A549 (cell line): ENCODE measurements around the gene PACS1. TPM values are rescaled to one million over a fixed set of nuclear protein-coding genes. Genes with fewer than 3 reads are reported as not detected.

ENCODE experiments used
- ATAC-seq, 2 experiments: fragments of 200-7000 bp in 1 of 2; fragments of >200 bp in 1 of 2; cut with Nextera tagmentation in 1 of 2; cut with Tn5 transposase in 1 of 2; 3 replicates each; pipeline versions ENCODE4 v1.8.0 to v1.9.1; 2018 to 2020; ENCODE audit warnings: mild to moderate bottlenecking in 1 of 2, moderate library complexity in 1 of 2
- CTCF ChIA-PET: fragments of 300-600 bp; sonication (Branson Sonifier 250); formaldehyde crosslinking; extraction: SDS; loops from one replicate; lab custom pipeline; 2021; ENCODE audit warnings: antibody characterized with exemption, inconsistent platforms; lab: Yijun Ruan, JAX
- POLR2A ChIA-PET: fragments of 350-600 bp; formaldehyde crosslinking; extraction: SDS; loops from one replicate; lab custom pipeline; 2021; ENCODE audit warnings: antibody characterized with exemption, inconsistent platforms; lab: Yijun Ruan, JAX
- DNase-seq, 2 experiments: peaks; one replicate each; pipeline versions ENCODE4 v3.0.0 to v3.0.0-alpha.2; 2011 to 2016; ENCODE audit warnings: low read depth in 1 of 2, low spot score in 1 of 2
- FAIRE-seq: peaks from 2 replicates; lab custom pipeline; 2011; peaks lifted over from hg19 to GRCh38; lab: Jason Lieb, UNC
- H3K27ac ChIP-seq, 2 experiments: fragments of >200 bp; sonication (Bioruptor Twin); formaldehyde crosslinking; 3 replicates each; pipeline ENCODE4 v1.5.1; 2016 to 2017
- H3K4me1 ChIP-seq: fragments of >200 bp; sonication (Bioruptor Twin); formaldehyde crosslinking; 3 replicates; pipeline ENCODE4 v1.6.1; 2016
- H3K4me2 ChIP-seq: fragments of >200 bp; sonication (Bioruptor Twin); formaldehyde crosslinking; 3 replicates; pipeline ENCODE4 v1.6.1; 2016
- H3K4me3 ChIP-seq: fragments of >200 bp; sonication (Bioruptor Twin); formaldehyde crosslinking; 3 replicates; pipeline ENCODE4 v1.5.1; 2016
- H3K9me3 ChIP-seq: fragments of >200 bp; sonication (Bioruptor Twin); formaldehyde crosslinking; 3 replicates; pipeline ENCODE4 v1.6.1; 2016
- BHLHE40 ChIP-seq: IDR thresholded peaks from 2 replicates; pipeline ENCODE4 v1.6.1; 2012; ENCODE audit warnings: low read depth, low read length, inconsistent platforms
- CEBPB ChIP-seq, 2 experiments: fragments of >200 bp in 1 of 2; sonication (Bioruptor Twin) in 1 of 2; formaldehyde crosslinking in 1 of 2; IDR thresholded peaks; 2 replicates each; pipeline ENCODE4 v1.6.1; 2012 to 2016
- CHD2 ChIP-seq: fragments of 150-350 bp; IDR thresholded peaks from 2 replicates; pipeline ENCODE4 v1.6.1; 2014; ENCODE audit warnings: low read length; ENCODE audit not compliant: partially characterized antibody
- CHD4 ChIP-seq: fragments of 200-600 bp; sonication (generic); IDR thresholded peaks from 2 replicates; pipeline ENCODE4 v1.6.1; 2016; ENCODE audit warnings: antibody characterized with exemption, mild to moderate bottlenecking, borderline replicate concordance
- ESRRA ChIP-seq: fragments of 150-350 bp; IDR thresholded peaks from 2 replicates; pipeline ENCODE4 v1.6.1; 2014; ENCODE audit warnings: mild to moderate bottlenecking, low read length, borderline replicate concordance
- FOSL2 ChIP-seq, 2 experiments: fragments of 450-650 bp in 1 of 2; fragments of >200 bp in 1 of 2; sonication (Bioruptor Twin) in 1 of 2; formaldehyde crosslinking; IDR thresholded peaks; 2 replicates each; pipeline versions ENCODE4 v1.5.0 to v1.6.1; 2016 to 2020; ENCODE audit warnings: mild to moderate bottlenecking in 1 of 2, moderate library complexity in 1 of 2
- HDAC2 ChIP-seq: fragments of 200-600 bp; sonication (generic); IDR thresholded peaks from 2 replicates; pipeline ENCODE4 v1.6.1; 2016
- HEYL ChIP-seq: fragments of 250-450 bp; sonication (Bioruptor Pico); IDR thresholded peaks from 2 replicates; pipeline ENCODE4 v1.8.0; 2021; ENCODE audit warnings: mild to moderate bottlenecking, moderate library complexity
- HOXA7 ChIP-seq: fragments of 250-450 bp; sonication (Bioruptor Pico); IDR thresholded peaks from 2 replicates; pipeline ENCODE4 v1.5.0; 2020; ENCODE audit warnings: mild to moderate bottlenecking, moderate library complexity
- HOXB5 ChIP-seq: fragments of 250-450 bp; sonication (Bioruptor Pico); IDR thresholded peaks from 2 replicates; pipeline ENCODE4 v1.5.0; 2020; ENCODE audit warnings: mild to moderate bottlenecking, moderate library complexity
- JUN ChIP-seq, 2 experiments: fragments of >200 bp; sonication (Bioruptor Twin); formaldehyde crosslinking; IDR thresholded peaks; 2 replicates in 1 of 2; 3 replicates in 1 of 2; pipeline ENCODE4 v1.6.1; 2016 to 2017
- KDM1A ChIP-seq: fragments of 200-600 bp; sonication (generic); IDR thresholded peaks from 2 replicates; pipeline ENCODE4 v1.6.1; 2016; ENCODE audit warnings: low read depth, mild to moderate bottlenecking
- MAZ ChIP-seq: fragments of 150-350 bp; IDR thresholded peaks from 2 replicates; pipeline ENCODE4 v1.6.1; 2014; ENCODE audit warnings: antibody characterized with exemption, low read depth, low read length, borderline replicate concordance
- MYC ChIP-seq: IDR thresholded peaks from 2 replicates; pipeline ENCODE4 v1.6.1; 2012; ENCODE audit warnings: mild to moderate bottlenecking, inconsistent platforms, low read length, improper control_type of control experiment, borderline replicate concordance
- NPAS2 ChIP-seq: fragments of 250-450 bp; sonication (Bioruptor Pico); IDR thresholded peaks from 2 replicates; pipeline ENCODE4 v1.8.0; 2022; ENCODE audit warnings: mild to moderate bottlenecking, moderate library complexity, borderline replicate concordance
- POLR2AphosphoS2 ChIP-seq: conservative IDR thresholded peaks from 2 replicates; pipeline ENCODE4 v1.6.1; 2012; ENCODE audit warnings: low read length, improper control_type of control experiment, inconsistent platforms
- RCOR1 ChIP-seq: fragments of 150-350 bp; IDR thresholded peaks from 2 replicates; pipeline ENCODE4 v1.6.1; 2014; ENCODE audit warnings: antibody characterized with exemption, low read length, low read depth
- TFCP2L1 ChIP-seq: fragments of 250-450 bp; sonication (Bioruptor Pico); IDR thresholded peaks from 2 replicates; pipeline ENCODE4 v1.5.0; 2021; ENCODE audit warnings: mild to moderate bottlenecking
- ZFP36 ChIP-seq: fragments of 450-650 bp; IDR thresholded peaks from 2 replicates; pipeline ENCODE4 v1.6.1; 2014; ENCODE audit warnings: borderline replicate concordance; ENCODE audit not compliant: partially characterized antibody
- ZNF302 ChIP-seq: fragments of 250-450 bp; sonication (Bioruptor Pico); IDR thresholded peaks from 2 replicates; pipeline ENCODE4 v1.9.0; 2021; ENCODE audit warnings: inconsistent platforms, mild to moderate bottlenecking, moderate library complexity
- whole genome bisulfite sequencing: methylation state at CpG from one replicate; pipeline ENCODE4 v1.1.6; 2017; ENCODE audit errors: missing lambda C conversion rate; 5-methylcytosine and 5-hydroxymethylcytosine counted together
- polyA plus RNA-seq, 4 experiments: library from polyadenylated mRNA; depleted of rRNA in 3 of 4; stranded (reverse); fragments of >200 nt; fragmentation: RNase III in 1 of 4; extraction: RNeasy Plus Mini Kit Qiagen cat#74134 plus additional on column Dnase treatment in 1 of 4; gene quantifications; 2 replicates in 3 of 4; 3 replicates in 1 of 4; pipeline ENCODE4 v1.2.3, GENCODE V29; 2011 to 2017
- TF ChIP-seq, protein P1 (sequence below): IDR thresholded peaks from 2 replicates; pipeline ENCODE4 v1.6.1; 2012
- TF ChIP-seq, protein P2 (sequence below): IDR thresholded peaks from 2 replicates; pipeline ENCODE4 v1.6.1; 2012; ENCODE audit warnings: low read depth, borderline replicate concordance
- TF ChIP-seq, protein P3 (sequence below): fragments of >200 bp; sonication (Bioruptor Twin); formaldehyde crosslinking; IDR thresholded peaks from 3 replicates; pipeline ENCODE4 v1.6.1; 2016
- TF ChIP-seq, protein P4 (sequence below): fragments of 200-600 bp; sonication (generic); IDR thresholded peaks from 2 replicates; pipeline ENCODE4 v1.6.1; 2016; ENCODE audit warnings: antibody characterized with exemption, mild to moderate bottlenecking, moderate library complexity

PACS1 gene
- polyA plus RNA-seq, 2 of the 4 experiments (the other 2 are of a cell fraction), result 48.2 to 59.1 TPM

DNA sequence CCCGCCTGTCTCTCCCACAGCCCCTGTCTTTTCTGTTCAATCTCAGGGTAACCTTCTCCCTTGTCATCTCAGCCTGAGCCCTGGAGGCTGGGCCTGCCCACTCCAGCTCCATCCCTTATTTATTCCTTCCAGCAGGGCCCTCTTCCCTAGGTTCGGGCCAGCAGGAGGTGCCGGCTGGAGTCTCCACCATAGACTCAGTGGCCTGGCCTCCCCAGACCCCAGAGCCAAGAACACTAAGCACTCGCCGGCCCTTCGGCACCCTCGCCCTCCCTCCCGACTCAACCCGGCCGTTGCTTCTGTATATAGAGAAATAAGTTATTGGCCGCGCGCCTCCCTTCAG is 196.9 kb downstream of the PACS1 start:
- POLR2A ChIA-PET, result interaction anchor here (1.6 kb wide), 1 partner anchor 15 kb away, joined by 6 read pairs; no protein-coding TSS in a partner anchor
- no peaks in the 10 kb centered on the region for H3K9me3 ChIP-seq
- H3K4me2 ChIP-seq, result peak overlapping the region; percentile 91
- no peak for TF ChIP-seq MAZ
- TF ChIP-seq CEBPB (IDR thresholded peaks at IDR 0.05), result no peak
- TF ChIP-seq, protein P1, sequence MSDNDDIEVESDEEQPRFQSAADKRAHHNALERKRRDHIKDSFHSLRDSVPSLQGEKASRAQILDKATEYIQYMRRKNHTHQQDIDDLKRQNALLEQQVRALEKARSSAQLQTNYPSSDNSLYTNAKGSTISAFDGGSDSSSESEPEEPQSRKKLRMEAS, result no peak
- no peak for TF ChIP-seq ZNF302 (CRISPR knock-in tag)
- no peak for TF ChIP-seq CHD4
- TF ChIP-seq KDM1A, result no peak
- no peak for TF ChIP-seq POLR2AphosphoS2
- no peak for TF ChIP-seq JUN (IDR thresholded peaks at IDR 0.05)
- no peak for TF ChIP-seq NPAS2
- no peak for TF ChIP-seq BHLHE40
- no peak for TF ChIP-seq RCOR1
- TF ChIP-seq MYC, result no peak
- no peak for TF ChIP-seq FOSL2 (IDR thresholded peaks at IDR 0.05)
- TF ChIP-seq FOSL2 (CRISPR knock-in tag; IDR thresholded peaks at IDR 0.05), result no peak
- TF ChIP-seq ZFP36, result no peak
- TF ChIP-seq, protein P2, sequence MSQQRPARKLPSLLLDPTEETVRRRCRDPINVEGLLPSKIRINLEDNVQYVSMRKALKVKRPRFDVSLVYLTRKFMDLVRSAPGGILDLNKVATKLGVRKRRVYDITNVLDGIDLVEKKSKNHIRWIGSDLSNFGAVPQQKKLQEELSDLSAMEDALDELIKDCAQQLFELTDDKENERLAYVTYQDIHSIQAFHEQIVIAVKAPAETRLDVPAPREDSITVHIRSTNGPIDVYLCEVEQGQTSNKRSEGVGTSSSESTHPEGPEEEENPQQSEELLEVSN, result no peak
- no peak for TF ChIP-seq HEYL (CRISPR knock-in tag)
- no peak for TF ChIP-seq ESRRA
- peak overlapping the region; percentile 93 for H3K4me3 ChIP-seq
- H3K27ac ChIP-seq, result peak overlapping the region in 1 of 2 experiments; percentile 97; a peak in 3 of 6 replicates
- peak in 1 of 2 experiments; percentile 32 for DNase-seq
- 78% methylated on average over 13 of the region's 13 CpGs for WGBS
- H3K4me1 ChIP-seq, result peaks cover 19% of the 10 kb centered on the region
- ATAC-seq, result peak; percentile 12 to 21; a peak in 5 of 6 replicates
- FAIRE-seq, result no peak
- CTCF ChIA-PET, result interaction anchor here (2.8 kb wide), 1 partner anchor 45 kb away, joined by 13 read pairs; no protein-coding TSS in a partner anchor

DNA sequence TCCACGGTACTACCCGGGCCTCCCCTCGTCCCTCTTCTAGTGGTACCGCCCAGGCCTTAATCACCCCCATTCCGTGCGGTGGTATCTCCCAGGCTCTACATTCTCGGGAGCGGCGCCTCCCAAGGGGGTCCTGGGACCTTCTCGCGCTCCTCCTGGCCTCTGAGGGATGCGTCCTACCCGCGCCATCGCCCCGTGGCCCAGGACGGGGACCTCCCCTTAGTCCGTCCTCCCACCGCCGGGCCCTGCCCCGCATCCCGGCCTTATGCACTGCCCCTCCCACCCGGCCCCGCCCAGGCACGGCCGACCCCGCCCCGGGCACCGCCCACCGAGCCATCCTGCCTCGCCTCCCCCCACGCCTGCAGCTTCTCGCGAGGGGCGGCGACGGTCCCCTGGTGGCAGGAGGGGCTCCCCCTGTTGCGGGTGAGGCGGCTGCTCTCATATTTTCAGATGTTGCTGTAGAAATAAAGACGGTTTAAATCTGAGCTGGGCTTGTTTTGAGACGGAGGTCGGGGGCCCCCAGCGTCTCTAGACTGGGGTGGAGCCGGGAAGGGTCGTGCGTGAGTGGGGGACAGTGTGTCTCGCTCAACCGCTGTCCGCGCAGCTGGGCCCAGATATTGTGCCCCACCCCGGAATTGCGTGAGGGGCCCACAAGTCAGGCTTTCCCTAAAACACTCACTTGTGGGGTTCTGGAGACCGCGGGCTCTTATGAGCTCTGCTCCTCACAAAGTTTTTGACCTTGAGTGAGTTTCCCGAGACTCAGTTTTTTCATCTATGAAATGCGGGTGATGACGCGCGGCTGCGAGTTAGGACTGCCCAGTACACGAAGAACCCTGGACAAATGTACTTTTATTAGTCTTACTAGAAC is 197.5 kb downstream of the PACS1 start:
- CTCF ChIA-PET, result interaction anchor here (0.7 to 2.8 kb wide), 3 partner anchors 8 to 45 kb away, joined by 4 to 13 read pairs (median 5); no protein-coding TSS in a partner anchor
- H3K4me2 ChIP-seq, result peak overlapping the region; percentile 91
- 0 out of 2 replicates have a peak, but pooled peaks have one; percentile 64 for TF ChIP-seq TFCP2L1 (CRISPR knock-in tag)
- TF ChIP-seq HDAC2, result no peak
- peak in 1 of 2 experiments; percentile 62; a peak in 3 of 5 replicates for TF ChIP-seq JUN (IDR thresholded peaks at IDR 0.05)
- TF ChIP-seq CHD2, result peak; percentile 87
- TF ChIP-seq HOXA7, result peak; percentile 70; the same call in 1 of the 2 replicates
- 0 out of 2 replicates have a peak, but pooled peaks have one; percentile 34 for TF ChIP-seq HOXB5 (CRISPR knock-in tag)
- TF ChIP-seq MAZ, result no peak
- TF ChIP-seq, protein P1, result no peak
- TF ChIP-seq, protein P3, sequence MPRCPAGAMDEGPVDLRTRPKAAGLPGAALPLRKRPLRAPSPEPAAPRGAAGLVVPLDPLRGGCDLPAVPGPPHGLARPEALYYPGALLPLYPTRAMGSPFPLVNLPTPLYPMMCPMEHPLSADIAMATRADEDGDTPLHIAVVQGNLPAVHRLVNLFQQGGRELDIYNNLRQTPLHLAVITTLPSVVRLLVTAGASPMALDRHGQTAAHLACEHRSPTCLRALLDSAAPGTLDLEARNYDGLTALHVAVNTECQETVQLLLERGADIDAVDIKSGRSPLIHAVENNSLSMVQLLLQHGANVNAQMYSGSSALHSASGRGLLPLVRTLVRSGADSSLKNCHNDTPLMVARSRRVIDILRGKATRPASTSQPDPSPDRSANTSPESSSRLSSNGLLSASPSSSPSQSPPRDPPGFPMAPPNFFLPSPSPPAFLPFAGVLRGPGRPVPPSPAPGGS, result 0 out of 3 replicates have a peak, but pooled peaks have one; percentile 36
- TF ChIP-seq, protein P4, sequence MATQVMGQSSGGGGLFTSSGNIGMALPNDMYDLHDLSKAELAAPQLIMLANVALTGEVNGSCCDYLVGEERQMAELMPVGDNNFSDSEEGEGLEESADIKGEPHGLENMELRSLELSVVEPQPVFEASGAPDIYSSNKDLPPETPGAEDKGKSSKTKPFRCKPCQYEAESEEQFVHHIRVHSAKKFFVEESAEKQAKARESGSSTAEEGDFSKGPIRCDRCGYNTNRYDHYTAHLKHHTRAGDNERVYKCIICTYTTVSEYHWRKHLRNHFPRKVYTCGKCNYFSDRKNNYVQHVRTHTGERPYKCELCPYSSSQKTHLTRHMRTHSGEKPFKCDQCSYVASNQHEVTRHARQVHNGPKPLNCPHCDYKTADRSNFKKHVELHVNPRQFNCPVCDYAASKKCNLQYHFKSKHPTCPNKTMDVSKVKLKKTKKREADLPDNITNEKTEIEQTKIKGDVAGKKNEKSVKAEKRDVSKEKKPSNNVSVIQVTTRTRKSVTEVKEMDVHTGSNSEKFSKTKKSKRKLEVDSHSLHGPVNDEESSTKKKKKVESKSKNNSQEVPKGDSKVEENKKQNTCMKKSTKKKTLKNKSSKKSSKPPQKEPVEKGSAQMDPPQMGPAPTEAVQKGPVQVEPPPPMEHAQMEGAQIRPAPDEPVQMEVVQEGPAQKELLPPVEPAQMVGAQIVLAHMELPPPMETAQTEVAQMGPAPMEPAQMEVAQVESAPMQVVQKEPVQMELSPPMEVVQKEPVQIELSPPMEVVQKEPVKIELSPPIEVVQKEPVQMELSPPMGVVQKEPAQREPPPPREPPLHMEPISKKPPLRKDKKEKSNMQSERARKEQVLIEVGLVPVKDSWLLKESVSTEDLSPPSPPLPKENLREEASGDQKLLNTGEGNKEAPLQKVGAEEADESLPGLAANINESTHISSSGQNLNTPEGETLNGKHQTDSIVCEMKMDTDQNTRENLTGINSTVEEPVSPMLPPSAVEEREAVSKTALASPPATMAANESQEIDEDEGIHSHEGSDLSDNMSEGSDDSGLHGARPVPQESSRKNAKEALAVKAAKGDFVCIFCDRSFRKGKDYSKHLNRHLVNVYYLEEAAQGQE, result peak; percentile 89
- no peak for FAIRE-seq
- H3K4me1 ChIP-seq, result peaks cover 19% of the 10 kb centered on the region
- peak overlapping the region; percentile 91 to 97 for H3K27ac ChIP-seq
- H3K9me3 ChIP-seq, result no peaks in the 10 kb centered on the region
- peak; percentile 73 to 85 for DNase-seq
- peak overlapping the region; percentile 93 for H3K4me3 ChIP-seq
- POLR2A ChIA-PET, result interaction anchor here (0.6 to 1.6 kb wide), 6 partner anchors 10 to 80 kb away, joined by 3 to 6 read pairs (median 4); partner anchors contain the start of genes B4GAT1, CNIH2 and YIF1A
- 15% methylated on average over 32 of the region's 61 CpGs for WGBS
- ATAC-seq, result peak; percentile 65 to 82
